Effector memory CD4-positive, alpha-beta T cell (primary cell): ENCODE results near the gene OR4E1.

Experiments used
- DNase-seq, 3 donors: peaks; one replicate each; pipeline ENCODE4 v3.0.0-alpha.2; 2020
- H3K27ac ChIP-seq: 2 replicates; pipeline ENCODE4 v1.7.0; 2013; ENCODE audit warnings: mild to moderate bottlenecking, low read length, moderate library complexity; ENCODE audit not compliant: insufficient read depth, poor library complexity, severe bottlenecking
- H3K27me3 ChIP-seq: replicated peaks from 2 replicates; pipeline ENCODE4 v1.7.0; 2013; ENCODE audit warnings: mild to moderate bottlenecking, low read length; ENCODE audit not compliant: insufficient read depth, control insufficient read depth, poor library complexity, severe bottlenecking
- H3K36me3 ChIP-seq: 2 replicates; pipeline ENCODE4 v1.7.0; 2013; ENCODE audit warnings: mild to moderate bottlenecking, low read length, moderate library complexity; ENCODE audit not compliant: control insufficient read depth, insufficient read depth
- H3K4me1 ChIP-seq: 2 replicates; pipeline ENCODE4 v1.7.0; 2013; ENCODE audit warnings: low read length, mild to moderate bottlenecking; ENCODE audit not compliant: control insufficient read depth, insufficient read depth, poor library complexity, severe bottlenecking
- H3K4me3 ChIP-seq: 2 replicates; pipeline ENCODE4 v1.7.0; 2013; ENCODE audit warnings: low read length, low read depth, mild to moderate bottlenecking; ENCODE audit not compliant: insufficient read depth, poor library complexity, severe bottlenecking
- H3K9me3 ChIP-seq: 2 replicates; pipeline ENCODE4 v1.7.0; 2013; ENCODE audit warnings: mild to moderate bottlenecking, low read length, moderate library complexity; ENCODE audit not compliant: control insufficient read depth

The OR4E1 gene

GRCh38 chr14:21626491-21627230, 47.0 kb downstream of the OR4E1 start:
- Histone ChIP-seq H3K27ac (no peak overlapping the region), H3K4me3 (no peak overlapping the region), H3K27me3 (no peaks in the 10 kb centered on the region), H3K4me1 (no peaks in the 10 kb centered on the region), H3K9me3 (no peaks in the 10 kb centered on the region), H3K36me3 (no peaks in the 10 kb centered on the region)
- no peak for DNase-seq
